Measurements from ENCODE around the gene CEP164.

DNA sequence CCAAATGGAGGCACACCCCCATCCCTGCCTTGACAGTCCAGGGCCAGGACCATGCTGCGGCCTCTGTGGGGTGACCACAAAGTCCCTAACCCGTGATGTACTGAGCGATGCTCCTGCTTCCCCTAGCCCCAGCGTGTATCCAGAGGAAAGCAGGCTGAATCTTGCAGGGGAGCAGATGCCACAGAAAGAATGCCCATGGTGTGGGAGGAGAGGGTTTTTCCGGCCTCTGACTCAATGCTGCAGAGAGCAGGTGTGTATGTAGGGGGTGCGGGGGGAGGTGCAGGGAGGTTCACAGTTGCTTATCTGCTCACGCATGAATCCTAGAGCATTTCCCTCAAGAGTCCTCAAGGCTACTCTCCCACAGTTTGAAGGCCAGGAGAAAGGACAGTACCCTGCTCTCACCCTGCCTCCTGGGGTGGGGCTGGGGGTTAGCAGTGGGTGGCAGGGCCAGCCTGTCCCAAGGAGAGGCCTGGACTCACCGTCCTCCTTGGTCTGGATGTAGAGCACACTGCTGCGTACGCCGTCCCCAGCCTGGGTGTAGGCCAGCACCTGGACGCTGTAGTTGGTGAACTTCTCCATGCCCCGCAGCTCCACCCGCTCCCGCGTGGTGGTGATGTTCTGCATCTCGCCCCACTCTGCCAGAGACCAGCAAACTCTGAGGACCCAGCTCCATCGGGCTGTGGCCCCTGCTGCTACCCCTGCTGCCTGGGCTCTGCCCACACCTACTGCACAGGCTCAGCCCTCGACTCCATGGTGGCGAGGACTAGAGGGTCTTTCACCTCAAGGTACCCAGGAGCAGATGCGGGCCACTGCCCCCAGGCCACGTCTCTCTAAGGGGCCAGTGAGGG, 130.8 kb downstream of the CEP164 start:
- TF ChIP-seq, protein P1, sequence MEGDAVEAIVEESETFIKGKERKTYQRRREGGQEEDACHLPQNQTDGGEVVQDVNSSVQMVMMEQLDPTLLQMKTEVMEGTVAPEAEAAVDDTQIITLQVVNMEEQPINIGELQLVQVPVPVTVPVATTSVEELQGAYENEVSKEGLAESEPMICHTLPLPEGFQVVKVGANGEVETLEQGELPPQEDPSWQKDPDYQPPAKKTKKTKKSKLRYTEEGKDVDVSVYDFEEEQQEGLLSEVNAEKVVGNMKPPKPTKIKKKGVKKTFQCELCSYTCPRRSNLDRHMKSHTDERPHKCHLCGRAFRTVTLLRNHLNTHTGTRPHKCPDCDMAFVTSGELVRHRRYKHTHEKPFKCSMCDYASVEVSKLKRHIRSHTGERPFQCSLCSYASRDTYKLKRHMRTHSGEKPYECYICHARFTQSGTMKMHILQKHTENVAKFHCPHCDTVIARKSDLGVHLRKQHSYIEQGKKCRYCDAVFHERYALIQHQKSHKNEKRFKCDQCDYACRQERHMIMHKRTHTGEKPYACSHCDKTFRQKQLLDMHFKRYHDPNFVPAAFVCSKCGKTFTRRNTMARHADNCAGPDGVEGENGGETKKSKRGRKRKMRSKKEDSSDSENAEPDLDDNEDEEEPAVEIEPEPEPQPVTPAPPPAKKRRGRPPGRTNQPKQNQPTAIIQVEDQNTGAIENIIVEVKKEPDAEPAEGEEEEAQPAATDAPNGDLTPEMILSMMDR (conservative IDR thresholded peaks at IDR 0.05; ENCODE audit: low read depth in 2 of 2): no peak
- TF ChIP-seq EZH2 (IDR thresholded peaks at IDR 0.05; ENCODE audit: low read depth, unreplicated experiment): no peak
- TF ChIP-seq JUNB (IDR thresholded peaks at IDR 0.05; ENCODE audit: unreplicated experiment): no peak
- no peak for TF ChIP-seq POLR2AphosphoS5 (IDR thresholded peaks at IDR 0.05; ENCODE audit: low read depth)
- no peak for TF ChIP-seq EZH2phosphoT487 (IDR thresholded peaks at IDR 0.05; ENCODE audit: unreplicated experiment)
- TF ChIP-seq CREB1 (CRISPR knock-in tag; IDR thresholded peaks at IDR 0.05; ENCODE audit: low read depth): no peak
- TF ChIP-seq, protein P2, sequence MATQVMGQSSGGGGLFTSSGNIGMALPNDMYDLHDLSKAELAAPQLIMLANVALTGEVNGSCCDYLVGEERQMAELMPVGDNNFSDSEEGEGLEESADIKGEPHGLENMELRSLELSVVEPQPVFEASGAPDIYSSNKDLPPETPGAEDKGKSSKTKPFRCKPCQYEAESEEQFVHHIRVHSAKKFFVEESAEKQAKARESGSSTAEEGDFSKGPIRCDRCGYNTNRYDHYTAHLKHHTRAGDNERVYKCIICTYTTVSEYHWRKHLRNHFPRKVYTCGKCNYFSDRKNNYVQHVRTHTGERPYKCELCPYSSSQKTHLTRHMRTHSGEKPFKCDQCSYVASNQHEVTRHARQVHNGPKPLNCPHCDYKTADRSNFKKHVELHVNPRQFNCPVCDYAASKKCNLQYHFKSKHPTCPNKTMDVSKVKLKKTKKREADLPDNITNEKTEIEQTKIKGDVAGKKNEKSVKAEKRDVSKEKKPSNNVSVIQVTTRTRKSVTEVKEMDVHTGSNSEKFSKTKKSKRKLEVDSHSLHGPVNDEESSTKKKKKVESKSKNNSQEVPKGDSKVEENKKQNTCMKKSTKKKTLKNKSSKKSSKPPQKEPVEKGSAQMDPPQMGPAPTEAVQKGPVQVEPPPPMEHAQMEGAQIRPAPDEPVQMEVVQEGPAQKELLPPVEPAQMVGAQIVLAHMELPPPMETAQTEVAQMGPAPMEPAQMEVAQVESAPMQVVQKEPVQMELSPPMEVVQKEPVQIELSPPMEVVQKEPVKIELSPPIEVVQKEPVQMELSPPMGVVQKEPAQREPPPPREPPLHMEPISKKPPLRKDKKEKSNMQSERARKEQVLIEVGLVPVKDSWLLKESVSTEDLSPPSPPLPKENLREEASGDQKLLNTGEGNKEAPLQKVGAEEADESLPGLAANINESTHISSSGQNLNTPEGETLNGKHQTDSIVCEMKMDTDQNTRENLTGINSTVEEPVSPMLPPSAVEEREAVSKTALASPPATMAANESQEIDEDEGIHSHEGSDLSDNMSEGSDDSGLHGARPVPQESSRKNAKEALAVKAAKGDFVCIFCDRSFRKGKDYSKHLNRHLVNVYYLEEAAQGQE (IDR thresholded peaks at IDR 0.05; ENCODE audit: unreplicated experiment): no peak
- no peak for TF ChIP-seq ZNF114 (CRISPR knock-in tag; IDR thresholded peaks at IDR 0.05)
- TF ChIP-seq STAT1 (IDR thresholded peaks at IDR 0.05; ENCODE audit: unreplicated experiment): no peak
